NOMO-1 treated with DMSO at 0.1 percent for 48 hours (cell line): ENCODE data around the gene STAT1.

Source experiments
- DNase-seq: peaks from one replicate; lab custom pipeline; 2025; ENCODE audit not compliant: unreplicated experiment; lab: John Stamatoyannopoulos, UW

STAT1 gene

DNA sequence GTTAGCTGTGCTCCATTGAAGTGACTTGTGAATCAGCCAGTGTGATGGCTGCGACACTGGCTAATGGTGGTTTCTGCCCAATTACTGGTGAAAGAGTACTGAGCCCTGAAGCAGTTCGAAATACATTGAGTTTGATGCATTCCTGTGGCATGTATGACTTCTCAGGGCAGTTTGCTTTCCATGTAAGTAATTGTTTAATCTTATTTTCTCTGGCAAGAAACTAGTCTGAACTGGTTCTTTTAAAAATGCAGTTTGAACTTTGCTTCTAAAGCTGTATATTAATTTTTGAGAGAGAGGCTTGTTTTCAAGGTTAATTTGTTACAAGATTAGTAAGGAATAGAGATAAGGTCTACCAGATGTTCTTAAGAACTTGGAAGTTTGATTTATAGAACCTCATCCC, 86.7 kb downstream of the STAT1 start:
- DNase-seq = no peak

DNA sequence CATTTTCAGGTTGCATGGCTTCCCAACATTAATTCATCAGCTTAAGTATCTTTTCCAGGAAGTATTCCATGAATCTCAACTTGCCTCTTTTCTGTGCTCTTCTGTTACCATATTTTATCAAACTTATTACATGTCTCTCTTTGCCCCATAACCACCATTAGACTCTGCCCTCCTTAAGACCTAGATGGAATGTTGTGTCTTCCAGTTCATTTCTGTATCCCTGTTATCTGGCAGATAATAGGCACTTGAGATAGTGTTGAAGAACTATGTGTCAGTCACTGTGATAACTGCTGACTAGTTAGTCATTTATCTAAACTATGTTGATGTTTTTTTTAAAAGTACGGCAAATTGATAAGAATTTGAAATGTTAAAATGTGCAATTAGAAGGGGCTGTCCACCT, 91.6 kb downstream of the STAT1 start:
- no peak for DNase-seq

DNA sequence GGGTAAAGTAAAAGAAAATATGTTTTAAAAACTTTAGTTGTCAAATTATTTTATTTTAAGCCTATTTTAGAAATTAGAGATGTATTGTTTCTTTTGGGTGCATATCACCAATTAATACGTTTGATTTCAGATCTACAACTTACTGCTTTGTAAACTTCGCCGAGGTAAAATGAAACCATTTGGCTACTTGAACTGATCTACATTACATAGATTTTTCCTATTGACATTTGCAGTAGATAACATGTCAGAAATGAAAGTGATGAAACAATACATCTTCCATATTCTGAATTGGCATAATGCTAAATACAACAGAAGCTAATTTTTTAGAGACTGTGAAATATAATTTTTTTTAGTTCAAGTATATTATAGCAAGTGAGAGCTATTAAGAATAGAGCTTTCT, 93.9 kb downstream of the STAT1 start:
- DNase-seq = no peak
